Measurements from ENCODE around the gene ARHGEF4. TPM values are rescaled to one million over a fixed set of nuclear protein-coding genes. Genes with fewer than 3 reads are reported as not detected.

Gene ARHGEF4
- polyA plus RNA-seq, 3 donors: 0.05 TPM; not detected in 2

- no peaks in the 10 kb centered on the region for H3K79me2 ChIP-seq (ENCODE audit: insufficient read depth, low read length)
- no peaks in the 10 kb centered on the region for H3K4me1 Mint-ChIP-seq
- H3K9me3 Mint-ChIP-seq: peaks cover 0 to 2% (median 0%) of the 10 kb centered on the region in 7 donors
- TF ChIP-seq, protein P1, sequence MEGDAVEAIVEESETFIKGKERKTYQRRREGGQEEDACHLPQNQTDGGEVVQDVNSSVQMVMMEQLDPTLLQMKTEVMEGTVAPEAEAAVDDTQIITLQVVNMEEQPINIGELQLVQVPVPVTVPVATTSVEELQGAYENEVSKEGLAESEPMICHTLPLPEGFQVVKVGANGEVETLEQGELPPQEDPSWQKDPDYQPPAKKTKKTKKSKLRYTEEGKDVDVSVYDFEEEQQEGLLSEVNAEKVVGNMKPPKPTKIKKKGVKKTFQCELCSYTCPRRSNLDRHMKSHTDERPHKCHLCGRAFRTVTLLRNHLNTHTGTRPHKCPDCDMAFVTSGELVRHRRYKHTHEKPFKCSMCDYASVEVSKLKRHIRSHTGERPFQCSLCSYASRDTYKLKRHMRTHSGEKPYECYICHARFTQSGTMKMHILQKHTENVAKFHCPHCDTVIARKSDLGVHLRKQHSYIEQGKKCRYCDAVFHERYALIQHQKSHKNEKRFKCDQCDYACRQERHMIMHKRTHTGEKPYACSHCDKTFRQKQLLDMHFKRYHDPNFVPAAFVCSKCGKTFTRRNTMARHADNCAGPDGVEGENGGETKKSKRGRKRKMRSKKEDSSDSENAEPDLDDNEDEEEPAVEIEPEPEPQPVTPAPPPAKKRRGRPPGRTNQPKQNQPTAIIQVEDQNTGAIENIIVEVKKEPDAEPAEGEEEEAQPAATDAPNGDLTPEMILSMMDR (IDR thresholded peaks at IDR 0.05): no peak
- no peaks in the 10 kb centered on the region for H3K36me3 Mint-ChIP-seq
- peaks cover 0 to 14% of the 10 kb centered on the region in 2 donors for H3K27me3 ChIP-seq (ENCODE audit: control insufficient read depth in 2 of 2, insufficient read depth in 2 of 2, low read length in 2 of 2)
- H3K36me3 ChIP-seq (replicated peaks in 1 of 2; ENCODE audit: control insufficient read depth in 1 of 2, insufficient read depth in 2 of 2, low read length in 2 of 2): no peaks in the 10 kb centered on the region
- H3K27ac ChIP-seq (ENCODE audit: low read depth in 1 of 2, low read length in 2 of 2): no peak overlapping the region
- DNase-seq: no peak
- H3K4me3 Mint-ChIP-seq: no peak overlapping the region
- intact Hi-C loops (cut with micrococcal nuclease): loop anchor here in 1 of 2 donors (5.0 kb wide), 1 partner anchor 118 kb away; no protein-coding TSS in a partner anchor
- peak overlapping the region in 1 of 7 donors; percentile 50 for H3K27ac Mint-ChIP-seq
- H3K27me3 Mint-ChIP-seq (ENCODE audit: low read depth in 3 of 3): peaks cover 17 to 46% (median 18%) of the 10 kb centered on the region in 3 donors
- 94% methylated on average over 4 of the region's 5 CpGs for WGBS (ENCODE audit: insufficient coverage)
- no peaks in the 10 kb centered on the region for H3K9me3 ChIP-seq (replicated peaks in 1 of 2; ENCODE audit: control insufficient read depth in 1 of 2, insufficient read depth in 1 of 2, low read length in 2 of 2)
- no peaks in the 10 kb centered on the region for H3K4me1 ChIP-seq (ENCODE audit: control insufficient read depth in 1 of 2, insufficient read depth in 2 of 2, low read length in 2 of 2)
- no peak overlapping the region for H3K9ac ChIP-seq (ENCODE audit: insufficient read depth, low read length, poor library complexity, severe bottlenecking)
- no peak overlapping the region for H3K4me2 ChIP-seq (replicated peaks; ENCODE audit: extremely low read depth, low read length, poor library complexity, severe bottlenecking)
- no peak overlapping the region for H2AFZ ChIP-seq (ENCODE audit: insufficient read depth, low read depth, low read length, poor library complexity, severe bottlenecking)
- no peak overlapping the region for H3K4me3 ChIP-seq (replicated peaks in 1 of 3; ENCODE audit: low read depth in 2 of 3, low read length in 3 of 3)
- H4K20me1 ChIP-seq (ENCODE audit: insufficient read depth, low read length): no peaks in the 10 kb centered on the region
Measured at GRCh38 chr2:130915149-130915548, 78.4 kb downstream of the ARHGEF4 start.

GRCh38 chr2:130915595-130916437, 79.1 kb downstream of the ARHGEF4 start:
- Histone ChIP-seq H3K4me2 (replicated peaks; ENCODE audit: extremely low read depth, low read length, poor library complexity, severe bottlenecking) (no peak overlapping the region), H3K27me3 (ENCODE audit: control insufficient read depth in 2 of 2, insufficient read depth in 2 of 2, low read length in 2 of 2) (peaks cover 0 to 14% of the 10 kb centered on the region in 2 donors), H3K9ac (ENCODE audit: insufficient read depth, low read length, poor library complexity, severe bottlenecking) (no peak overlapping the region), H3K4me3 (replicated peaks in 1 of 3; ENCODE audit: low read depth in 2 of 3, low read length in 3 of 3) (no peak overlapping the region), H3K36me3 (replicated peaks in 1 of 2; ENCODE audit: control insufficient read depth in 1 of 2, insufficient read depth in 2 of 2, low read length in 2 of 2) (no peaks in the 10 kb centered on the region), H4K20me1 (ENCODE audit: insufficient read depth, low read length) (no peaks in the 10 kb centered on the region), H3K27ac (ENCODE audit: low read depth in 1 of 2, low read length in 2 of 2) (no peak overlapping the region), H3K4me1 (ENCODE audit: control insufficient read depth in 1 of 2, insufficient read depth in 2 of 2, low read length in 2 of 2) (no peaks in the 10 kb centered on the region), H3K9me3 (replicated peaks in 1 of 2; ENCODE audit: control insufficient read depth in 1 of 2, insufficient read depth in 1 of 2, low read length in 2 of 2) (no peaks in the 10 kb centered on the region), H3K79me2 (ENCODE audit: insufficient read depth, low read length) (no peaks in the 10 kb centered on the region), H2AFZ (ENCODE audit: insufficient read depth, low read depth, low read length, poor library complexity, severe bottlenecking) (no peak overlapping the region)
- DNase-seq: no peak
- 38% methylated on average over 48 of the region's 50 CpGs for WGBS (ENCODE audit: insufficient coverage)
- Mint-ChIP-seq H3K9me3 (peaks cover 0 to 2% (median 0%) of the 10 kb centered on the region in 7 donors), H3K4me1 (no peaks in the 10 kb centered on the region), H3K36me3 (no peaks in the 10 kb centered on the region), H3K27me3 (ENCODE audit: low read depth in 3 of 3) (peaks cover 17 to 46% (median 18%) of the 10 kb centered on the region in 3 donors), H3K4me3 (no peak overlapping the region), H3K27ac (no peak overlapping the region)
- TF ChIP-seq, protein P1 (IDR thresholded peaks at IDR 0.05): no peak
- intact Hi-C loops (cut with micrococcal nuclease): loop anchor here in 1 of 2 donors (5.0 kb wide), 1 partner anchor 119 kb away; no protein-coding TSS in a partner anchor

Measured in CD14-positive monocyte (primary cell).